HG02840 (cell line): Measurements from ENCODE around the gene TFCP2L1.
"Not testable (repeated sequence)": the region's sequence is repeated elsewhere in the genome, so short reads cannot be mapped to it uniquely, and the experiment has no call there.

ENCODE experiments used
- ATAC-seq: cut with Tn5 transposase; IDR thresholded peaks from one replicate; pipeline ENCODE4 v1.9.1; 2021; ENCODE audit warnings: mild to moderate bottlenecking, moderate library complexity, moderate number of reproducible peaks; ENCODE audit not compliant: unreplicated experiment, low FRiP score

The TFCP2L1 gene

DNA sequence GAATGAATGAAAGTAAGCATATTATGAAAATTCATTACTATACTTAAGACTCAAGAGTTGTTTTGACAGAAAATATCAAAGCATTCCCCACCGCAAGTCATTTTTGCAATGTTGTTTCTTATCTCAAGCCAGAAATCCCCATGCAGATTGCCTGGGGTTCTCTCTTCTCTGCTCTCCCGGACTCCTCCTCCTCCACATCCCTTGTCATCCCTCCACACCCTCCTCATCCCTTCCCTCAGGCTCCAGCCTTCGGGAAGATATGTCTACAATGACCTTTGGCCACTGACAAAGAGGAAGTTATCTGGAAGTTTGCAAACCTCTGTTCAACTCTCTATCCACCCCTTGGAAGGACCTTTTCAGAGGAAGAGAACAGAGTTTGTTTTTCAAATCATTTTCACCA is 11.9 kb downstream of the TFCP2L1 start:
- ATAC-seq, result no peak

GRCh38 chr2:121272596-121272995 is 12.4 kb downstream of the TFCP2L1 start:
- no peak for ATAC-seq

GRCh38 chr2:121269436-121269835 is 15.6 kb downstream of the TFCP2L1 start:
- ATAC-seq, result not testable (repeated sequence)

GRCh38 chr2:121266543-121267106 is 18.4 kb downstream of the TFCP2L1 start:
- ATAC-seq, result no peak

- ATAC-seq, result no peak
Observed at GRCh38 chr2:121263996-121264715, 20.8 kb downstream of the TFCP2L1 start.

DNA sequence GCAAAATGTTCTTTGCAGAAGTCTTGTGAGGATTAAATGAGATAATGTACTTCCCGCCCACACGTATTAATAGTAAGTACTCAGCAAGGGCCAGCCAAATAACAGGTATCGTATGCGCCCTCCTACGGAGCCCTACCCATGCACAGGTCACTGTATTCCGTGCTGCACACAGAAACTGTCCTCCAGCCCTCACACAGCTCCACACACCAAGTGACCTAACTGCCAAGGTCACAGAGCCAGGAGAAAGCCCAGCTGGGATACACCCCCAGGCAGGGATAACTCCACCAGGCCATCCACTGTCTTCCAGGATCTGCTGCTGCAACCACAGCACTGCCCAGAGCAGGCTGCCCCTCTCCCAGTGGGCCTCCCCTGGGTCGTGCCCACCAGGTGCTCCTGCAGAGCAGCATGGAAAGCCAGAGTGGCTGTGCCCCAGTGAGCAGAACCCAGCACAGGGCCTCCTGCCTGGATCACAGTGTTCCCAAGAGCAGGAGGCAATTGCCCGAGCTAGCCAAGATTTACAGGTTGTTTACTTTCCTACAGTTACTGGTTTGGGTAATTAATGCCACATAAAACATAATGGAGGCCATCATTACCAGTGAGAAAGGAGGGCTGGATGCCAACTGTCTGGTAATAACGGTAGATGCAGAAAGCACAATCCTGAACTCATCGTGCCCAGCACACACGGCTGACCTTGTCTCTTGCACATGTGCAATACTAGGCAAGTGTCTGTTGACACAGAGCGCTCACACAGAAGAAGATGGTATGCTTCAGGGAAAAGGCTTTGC is 24.4 kb downstream of the TFCP2L1 start:
- no peak for ATAC-seq

DNA sequence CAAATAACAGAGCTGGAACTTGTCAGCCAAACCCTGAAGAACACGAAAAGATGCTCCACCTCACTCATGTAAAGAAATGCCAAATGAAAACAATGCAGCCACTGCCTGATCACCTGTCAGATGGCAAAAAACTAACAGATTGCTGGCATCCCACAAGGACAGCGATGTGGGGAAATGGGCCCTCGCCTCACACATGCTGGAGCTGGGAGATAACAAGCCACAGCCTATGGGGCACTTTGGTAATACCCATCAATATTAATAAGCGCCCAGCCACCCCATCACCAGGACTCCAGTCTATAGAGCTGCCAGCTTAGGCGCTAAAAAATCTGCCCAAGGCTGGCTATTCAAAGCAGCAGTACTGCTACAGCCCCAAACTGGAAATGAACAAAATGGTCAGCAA is 27.0 kb downstream of the TFCP2L1 start:
- ATAC-seq, result no peak

DNA sequence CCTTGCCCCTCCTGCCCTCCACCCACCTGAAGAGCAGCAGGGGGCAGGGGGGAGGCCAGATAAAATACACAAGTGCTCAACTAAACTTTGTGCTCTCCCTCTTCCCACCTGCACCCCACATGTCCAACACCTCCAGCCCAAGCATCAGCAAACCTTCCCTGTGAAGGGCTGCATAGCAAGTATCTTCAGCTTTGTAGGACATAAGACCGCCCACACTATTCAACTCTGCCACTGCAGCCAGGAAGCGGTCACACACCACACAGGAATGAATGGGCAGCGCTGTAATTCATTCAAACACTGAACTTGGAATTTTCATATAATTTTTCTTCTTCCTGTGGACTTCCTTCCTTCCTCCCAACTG is 27.5 kb downstream of the TFCP2L1 start:
- no peak for ATAC-seq

DNA sequence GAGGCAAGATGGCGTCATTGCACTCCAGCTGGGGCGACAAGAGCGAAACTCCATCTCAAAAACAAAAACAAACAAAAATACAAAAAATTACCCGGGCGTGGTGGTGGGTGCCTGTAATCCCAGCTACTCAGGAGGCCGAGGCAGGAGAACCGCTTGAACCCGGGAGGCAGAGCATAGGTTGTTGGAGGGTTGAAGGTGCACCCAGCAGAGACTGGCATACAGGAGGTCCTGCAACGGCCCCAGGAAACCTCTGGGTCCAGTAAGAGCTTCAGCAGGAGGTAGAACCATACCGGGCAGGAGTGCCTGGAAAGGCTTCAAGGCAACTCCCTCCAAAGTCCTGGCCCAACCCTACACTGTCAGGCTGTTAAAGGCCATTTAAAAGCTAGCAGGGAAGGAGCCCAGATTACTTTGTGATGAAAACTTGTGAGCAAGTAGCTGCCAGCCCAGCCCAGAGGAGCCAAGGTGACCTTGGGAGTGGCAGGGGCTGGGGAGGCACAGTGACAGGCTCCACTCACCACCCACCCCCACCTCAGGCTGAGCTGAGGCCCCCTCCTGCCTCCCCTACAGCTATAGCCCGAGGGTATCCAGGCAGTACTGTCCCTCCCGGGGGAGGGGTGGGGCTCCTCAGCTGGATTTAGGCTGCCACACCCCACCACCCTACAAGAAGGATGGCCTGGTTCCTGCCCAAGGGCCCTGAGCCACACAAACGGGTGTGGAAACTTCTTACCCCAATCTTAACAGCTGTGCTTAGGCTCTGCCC is 28.1 kb downstream of the TFCP2L1 start:
- ATAC-seq, result no peak

GRCh38 chr2:121255358-121255757 is 29.6 kb downstream of the TFCP2L1 start:
- ATAC-seq, result no peak

GRCh38 chr2:121254748-121255147 is 30.3 kb downstream of the TFCP2L1 start:
- no peak for ATAC-seq

GRCh38 chr2:121253674-121254240 is 31.2 kb downstream of the TFCP2L1 start:
- no peak for ATAC-seq

- ATAC-seq, result no peak
Observed at GRCh38 chr2:121253021-121253673, 31.9 kb downstream of the TFCP2L1 start.

DNA sequence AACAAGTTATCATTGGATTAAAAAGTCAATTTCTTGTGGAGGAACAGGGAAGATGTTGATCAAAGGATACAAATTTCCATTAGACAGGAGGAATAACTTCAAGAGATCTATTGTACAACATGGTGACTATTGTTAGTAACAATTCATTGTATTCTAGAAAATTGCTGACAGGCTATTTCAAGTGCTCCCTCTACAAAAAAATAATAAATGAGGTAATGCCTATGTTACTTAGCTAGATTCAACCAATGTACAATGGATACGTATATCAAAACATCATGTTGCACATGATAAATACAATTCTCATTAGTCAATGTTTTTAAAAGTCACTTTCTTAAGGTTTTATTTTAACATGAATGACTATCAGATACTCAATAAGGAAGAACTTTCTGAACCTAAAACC is 33.5 kb downstream of the TFCP2L1 start:
- ATAC-seq, result no peak

DNA sequence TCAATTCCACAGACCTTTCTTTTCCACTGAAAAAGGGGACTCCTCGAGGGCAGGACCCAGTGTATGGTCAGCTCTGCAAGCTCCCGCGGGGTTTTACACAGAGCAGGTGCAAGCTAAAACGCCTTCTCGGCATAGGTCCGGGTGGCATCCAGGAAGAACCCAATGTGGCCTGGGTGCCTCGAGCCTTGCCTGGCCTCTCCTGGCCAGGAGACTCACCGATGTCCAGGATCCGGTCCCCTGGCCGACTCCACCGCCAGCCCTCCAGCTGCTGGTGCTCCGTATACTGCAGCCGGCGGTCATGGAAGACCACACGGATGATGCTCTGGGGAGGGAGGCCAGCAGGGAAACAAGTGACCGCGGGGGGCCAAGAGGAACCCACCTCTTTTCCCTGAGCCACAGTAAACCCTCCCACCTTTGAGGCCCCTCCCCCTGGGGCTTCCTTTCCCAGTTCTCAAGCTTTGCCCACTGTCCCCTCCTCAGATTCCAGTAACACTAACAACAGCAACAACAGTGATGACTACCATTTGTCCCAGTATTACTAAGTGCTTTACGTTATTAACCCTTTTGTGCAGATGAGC is 36.1 kb downstream of the TFCP2L1 start:
- no peak for ATAC-seq

- no peak for ATAC-seq
Observed at GRCh38 chr2:121247971-121248370, 37.0 kb downstream of the TFCP2L1 start.

DNA sequence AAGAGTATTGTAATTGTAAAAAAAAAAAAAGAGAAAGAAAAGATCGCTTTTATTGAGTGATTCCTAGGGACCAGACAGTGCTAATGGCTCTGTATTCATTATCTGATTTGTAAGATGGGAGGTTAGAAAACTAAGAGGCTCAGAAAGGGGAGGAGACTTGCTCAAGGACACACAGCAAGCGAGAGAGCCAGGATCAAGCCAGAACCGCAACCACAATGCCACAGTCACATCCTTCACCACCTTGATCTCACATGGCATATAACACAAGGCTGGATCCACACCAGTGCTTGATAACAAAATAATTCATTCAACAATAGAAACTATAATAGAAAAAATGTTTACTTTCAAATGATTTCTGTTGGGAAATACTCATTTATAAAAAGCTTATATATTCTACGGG is 37.5 kb downstream of the TFCP2L1 start:
- ATAC-seq, result no peak

DNA sequence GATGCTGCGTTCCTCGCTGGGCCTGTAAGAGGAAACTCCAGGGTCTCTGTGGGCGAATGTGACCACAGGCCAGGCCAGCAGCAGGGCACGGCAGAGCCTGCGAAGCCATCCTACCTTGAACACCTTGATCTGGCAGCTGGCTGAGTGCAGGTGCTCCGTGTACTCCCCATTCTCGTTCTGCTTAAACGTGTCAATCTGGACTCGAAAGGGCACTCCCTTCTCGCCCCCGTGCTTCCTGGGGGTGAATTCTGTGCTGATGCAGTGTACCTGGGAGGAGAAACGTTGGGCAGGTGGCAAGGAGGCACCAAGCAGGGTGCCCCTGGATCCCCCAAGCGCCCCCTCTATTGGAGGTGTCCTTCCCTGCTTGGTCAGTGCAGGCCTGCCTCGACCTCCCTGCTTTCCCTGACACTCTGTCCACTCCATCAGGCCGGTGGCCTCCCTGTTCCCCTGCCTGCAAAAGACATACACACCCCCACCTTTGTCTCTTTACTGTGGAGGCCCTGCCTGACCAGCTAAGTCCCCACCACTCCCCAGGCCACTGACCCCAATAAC is 38.2 kb downstream of the TFCP2L1 start:
- no peak for ATAC-seq

- no peak for ATAC-seq
Observed at GRCh38 chr2:121245913-121246312, 39.1 kb downstream of the TFCP2L1 start.
